HG03066 (cell line): ENCODE results near the gene DROSHA.

Source experiments
- ATAC-seq: cut with Tn5 transposase; IDR thresholded peaks from one replicate; pipeline ENCODE4 v1.9.1; 2021; ENCODE audit warnings: low read depth; ENCODE audit not compliant: unreplicated experiment

The DROSHA gene

GRCh38 chr5:31359839-31360238 is 172.1 kb downstream of the DROSHA start:
- no peak for ATAC-seq

GRCh38 chr5:31357038-31357437 is 174.9 kb downstream of the DROSHA start:
- no peak for ATAC-seq

- no peak for ATAC-seq
These were observed 176.6 kb downstream of the DROSHA start for GRCh38 chr5:31355337-31355736.
